GM19468 (cell line): ENCODE measurements around the gene FFAR1.

Experiments used
- ATAC-seq: cut with Tn5 transposase; IDR thresholded peaks from one replicate; pipeline ENCODE4 v1.9.1; 2021; ENCODE audit warnings: mild to moderate bottlenecking, moderate library complexity, moderate number of reproducible peaks; ENCODE audit not compliant: unreplicated experiment; ENCODE audit errors: extremely low read depth

The FFAR1 gene, protein sequence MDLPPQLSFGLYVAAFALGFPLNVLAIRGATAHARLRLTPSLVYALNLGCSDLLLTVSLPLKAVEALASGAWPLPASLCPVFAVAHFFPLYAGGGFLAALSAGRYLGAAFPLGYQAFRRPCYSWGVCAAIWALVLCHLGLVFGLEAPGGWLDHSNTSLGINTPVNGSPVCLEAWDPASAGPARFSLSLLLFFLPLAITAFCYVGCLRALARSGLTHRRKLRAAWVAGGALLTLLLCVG (N-terminal part only)

DNA sequence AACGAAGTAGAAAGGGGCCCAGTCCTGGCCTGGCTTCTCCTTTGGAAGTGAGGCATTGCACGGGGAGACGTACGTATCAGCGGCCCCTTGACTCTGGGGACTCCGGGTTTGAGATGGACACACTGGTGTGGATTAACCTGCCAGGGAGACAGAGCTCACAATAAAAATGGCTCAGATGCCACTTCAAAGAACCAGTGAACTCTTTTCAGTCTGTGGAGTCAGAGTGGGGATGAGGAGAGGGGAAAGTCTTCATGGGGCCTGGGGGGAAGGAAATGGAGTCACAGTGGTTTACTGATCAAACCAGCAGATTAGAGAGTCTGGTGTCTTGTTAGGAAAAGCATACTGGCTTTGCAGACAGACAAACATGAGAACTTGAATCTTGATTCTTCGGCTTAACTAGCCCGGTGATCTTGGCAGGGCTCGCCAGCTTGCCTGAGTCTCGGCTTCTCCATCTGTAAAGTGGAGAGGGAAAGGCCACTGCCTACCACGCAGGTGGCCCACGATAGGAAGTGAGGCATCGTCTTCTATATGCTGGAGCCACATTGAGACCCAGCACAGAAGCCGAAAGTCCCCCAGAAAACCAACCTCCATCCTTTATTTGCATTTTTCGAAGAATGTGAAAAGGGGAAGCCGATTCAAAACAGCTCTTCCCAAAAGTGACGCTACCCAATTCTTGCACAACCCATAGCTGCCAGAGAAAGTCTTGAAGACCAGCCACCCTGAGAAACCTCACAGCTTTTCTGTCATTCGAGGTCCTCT lies at the start of gene FFAR1:
Gene FFAR1 (plus strand): TSS at position 732 of the 759 bp plus-strand sequence. CDS start 3,650 bp downstream, outside the sequence.
- peak; percentile 70 for ATAC-seq

DNA sequence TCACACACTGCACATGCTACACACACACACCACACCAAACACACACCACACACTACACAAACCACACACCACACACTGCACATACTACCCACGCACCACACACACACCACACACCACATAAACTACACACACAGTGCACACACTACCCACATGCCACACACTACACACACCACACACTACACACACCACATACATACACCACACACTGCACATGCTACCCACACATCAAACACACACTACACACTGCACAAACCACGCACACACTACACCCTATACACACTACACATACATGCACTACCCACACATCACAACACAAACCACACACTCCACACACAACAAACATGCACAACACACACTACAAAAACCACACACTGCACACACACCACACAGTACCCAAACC lies 49.8 kb upstream of the FFAR1 start:
- ATAC-seq: no peak

DNA sequence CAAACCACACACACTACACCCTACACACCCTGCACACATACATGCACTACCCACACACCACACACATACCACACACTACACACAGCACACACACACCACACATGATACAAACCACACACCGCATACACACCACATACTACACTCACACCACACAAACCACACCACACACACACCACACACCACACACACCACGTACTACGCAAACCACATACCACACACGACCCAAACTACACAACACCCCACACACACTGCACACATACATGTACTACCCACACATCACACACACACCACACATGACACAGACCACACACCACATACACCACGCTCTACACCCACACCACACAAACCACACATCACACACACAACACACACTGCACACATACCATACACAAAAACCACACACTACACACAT lies 49.1 kb upstream of the FFAR1 start:
- no peak for ATAC-seq

DNA sequence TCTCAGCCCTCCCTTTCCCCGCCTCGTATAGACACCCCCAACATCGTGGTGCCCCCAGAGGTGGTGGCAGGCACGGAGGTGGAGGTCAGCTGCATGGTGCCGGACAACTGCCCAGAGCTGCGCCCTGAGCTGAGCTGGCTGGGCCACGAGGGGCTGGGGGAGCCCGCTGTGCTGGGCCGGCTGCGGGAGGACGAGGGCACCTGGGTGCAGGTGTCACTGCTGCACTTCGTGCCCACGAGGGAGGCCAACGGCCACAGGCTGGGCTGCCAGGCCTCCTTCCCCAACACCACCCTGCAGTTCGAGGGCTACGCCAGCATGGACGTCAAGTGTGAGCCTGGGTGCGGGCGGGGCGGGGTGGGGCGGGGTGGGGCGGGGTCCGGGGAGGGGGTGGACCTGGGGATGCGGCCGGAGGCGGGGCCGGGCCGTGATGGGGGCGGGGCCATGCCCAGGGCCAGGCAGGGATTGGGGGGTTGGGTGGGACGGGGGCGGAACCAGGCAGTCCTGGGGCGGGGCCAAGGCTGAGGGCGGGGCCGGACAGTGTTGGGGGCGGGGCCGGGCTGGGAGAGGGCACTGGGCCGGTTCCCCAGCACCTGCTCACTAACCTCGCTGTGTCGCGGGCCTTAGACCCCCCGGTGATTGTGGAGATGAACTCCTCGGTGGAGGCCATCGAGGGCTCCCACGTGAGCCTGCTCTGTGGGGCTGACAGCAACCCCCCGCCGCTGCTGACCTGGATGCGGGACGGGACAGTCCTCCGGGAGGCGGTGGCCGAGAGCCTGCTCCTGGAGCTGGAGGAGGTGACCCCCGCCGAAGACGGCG lies 48.0 kb upstream of the FFAR1 start:
- no peak for ATAC-seq

GRCh38 chr19:35300339-35300649 lies 47.4 kb upstream of the FFAR1 start:
- ATAC-seq: no peak

- ATAC-seq: no peak
Observed at GRCh38 chr19:35301961-35302360, 45.7 kb upstream of the FFAR1 start.

DNA sequence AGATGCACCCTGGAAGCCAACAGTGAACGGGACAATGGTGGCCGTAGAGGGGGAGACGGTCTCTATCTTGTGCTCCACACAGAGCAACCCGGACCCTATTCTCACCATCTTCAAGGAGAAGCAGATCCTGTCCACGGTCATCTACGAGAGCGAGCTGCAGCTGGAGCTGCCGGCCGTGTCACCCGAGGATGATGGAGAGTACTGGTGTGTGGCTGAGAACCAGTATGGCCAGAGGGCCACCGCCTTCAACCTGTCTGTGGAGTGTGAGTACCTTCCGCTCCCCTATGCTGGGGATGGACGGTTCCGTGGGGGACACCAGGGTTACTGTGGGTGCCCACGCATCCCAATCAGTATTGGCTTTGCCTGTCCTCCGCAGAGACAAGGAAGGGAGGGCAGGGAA lies 45.3 kb upstream of the FFAR1 start:
- no peak for ATAC-seq

DNA sequence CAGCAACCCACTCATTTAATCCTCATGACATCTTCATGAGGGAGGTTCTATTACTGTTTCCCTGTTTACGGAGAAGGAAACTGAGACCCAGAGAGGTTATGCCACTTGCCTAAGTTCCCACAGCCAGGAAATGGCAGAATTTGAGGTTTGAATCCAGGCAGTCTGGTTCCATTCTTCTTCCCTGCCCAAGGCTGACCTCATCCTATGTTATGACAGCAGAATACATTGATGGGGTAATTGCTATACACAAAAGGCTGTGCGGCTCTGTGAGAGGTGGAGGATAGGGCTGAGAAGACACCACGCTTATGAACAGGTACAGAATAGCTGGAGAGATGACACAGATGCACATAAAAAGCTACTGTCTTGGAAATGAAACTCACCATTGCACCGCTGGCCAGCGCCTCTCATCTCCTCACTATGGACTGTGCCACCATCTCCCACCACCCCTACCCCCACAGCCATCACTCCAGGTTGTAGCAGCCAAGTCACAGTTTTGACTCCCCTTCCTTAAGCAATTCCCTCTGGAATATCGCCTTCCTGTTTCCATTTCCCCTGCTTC lies 44.3 kb upstream of the FFAR1 start:
- ATAC-seq: no peak

GRCh38 chr19:35304036-35304435 lies 43.7 kb upstream of the FFAR1 start:
- no peak for ATAC-seq

DNA sequence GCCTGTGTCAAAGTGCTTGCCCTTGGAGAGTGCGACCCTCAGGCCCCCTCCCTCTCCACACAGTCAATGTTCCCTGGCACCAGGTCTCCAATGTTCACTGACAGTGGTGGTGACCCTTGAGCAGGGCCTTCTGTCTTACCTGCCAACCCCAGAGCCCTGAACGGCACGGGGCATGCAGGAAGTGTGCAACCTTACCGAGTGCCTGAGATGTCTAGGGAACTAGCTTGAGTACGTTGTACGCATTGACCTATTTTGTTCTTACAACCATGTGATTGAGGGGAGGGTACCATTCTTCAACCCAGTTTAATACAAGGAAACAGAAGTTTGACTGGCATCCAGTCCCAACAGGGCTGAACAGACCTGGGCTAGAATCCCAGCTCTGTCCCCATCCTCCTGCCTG lies 42.5 kb upstream of the FFAR1 start:
- no peak for ATAC-seq

DNA sequence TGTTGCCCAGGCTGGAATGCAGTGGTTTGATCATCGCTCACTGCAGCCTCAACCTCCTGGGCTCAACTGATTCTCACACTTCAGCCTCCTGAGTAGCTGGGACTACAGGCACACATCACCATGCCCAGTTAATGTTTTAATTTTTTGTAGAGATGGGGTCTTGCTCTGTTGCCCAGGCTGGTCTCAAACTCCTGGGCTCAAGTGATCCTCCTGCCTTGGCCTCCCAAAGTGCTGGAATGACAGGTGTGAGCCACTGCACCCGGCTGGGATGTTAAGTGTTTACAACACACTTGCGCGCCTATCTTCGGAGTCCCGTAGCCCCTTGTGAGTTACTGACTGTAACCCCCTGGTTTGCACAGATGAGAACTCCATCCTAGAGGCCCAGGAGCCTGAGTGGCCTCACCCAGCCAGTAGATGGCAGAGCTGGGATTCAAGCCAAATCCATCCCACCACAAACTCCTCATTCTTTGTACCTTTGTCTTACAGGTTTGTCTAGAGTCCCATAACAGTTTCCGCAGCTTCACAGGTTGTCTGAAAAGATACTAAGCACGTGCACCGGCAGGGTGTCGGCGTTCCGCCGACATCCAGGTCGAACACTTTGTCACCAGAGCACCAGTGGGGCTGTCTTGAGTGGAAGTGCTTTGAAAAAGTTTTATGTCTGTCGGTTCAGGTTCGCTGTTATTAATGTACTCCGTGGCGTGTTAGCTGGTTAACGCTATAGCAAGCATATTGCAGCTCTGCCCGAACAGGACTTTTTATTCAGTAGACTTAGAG lies 41.0 kb upstream of the FFAR1 start:
- no peak for ATAC-seq

DNA sequence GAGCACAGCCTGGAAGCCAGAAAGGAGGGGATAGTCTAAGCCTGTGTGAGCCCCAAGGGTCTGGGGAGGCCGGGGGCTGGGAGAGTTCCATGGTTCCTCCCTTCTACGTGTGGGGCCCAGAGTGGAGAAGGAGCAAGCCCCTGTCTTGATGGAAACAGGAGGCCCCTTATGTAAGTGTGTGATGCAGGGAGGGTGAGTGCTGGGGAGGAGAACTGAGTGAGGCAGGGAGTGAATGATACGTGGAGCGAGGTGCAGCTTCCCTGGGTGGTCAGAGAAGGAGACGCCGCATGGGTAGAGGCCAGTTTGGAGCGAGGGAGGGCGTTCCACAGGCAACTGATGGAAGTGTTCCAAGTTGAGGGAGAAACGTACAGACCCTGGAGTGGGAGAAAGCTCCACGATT lies 39.8 kb upstream of the FFAR1 start:
- ATAC-seq: no peak

GRCh38 chr19:35308910-35309309 lies 38.8 kb upstream of the FFAR1 start:
- no peak for ATAC-seq

- no peak for ATAC-seq
Observed at GRCh38 chr19:35309481-35310279, 38.0 kb upstream of the FFAR1 start.

GRCh38 chr19:35310331-35310730 lies 37.4 kb upstream of the FFAR1 start:
- no peak for ATAC-seq

DNA sequence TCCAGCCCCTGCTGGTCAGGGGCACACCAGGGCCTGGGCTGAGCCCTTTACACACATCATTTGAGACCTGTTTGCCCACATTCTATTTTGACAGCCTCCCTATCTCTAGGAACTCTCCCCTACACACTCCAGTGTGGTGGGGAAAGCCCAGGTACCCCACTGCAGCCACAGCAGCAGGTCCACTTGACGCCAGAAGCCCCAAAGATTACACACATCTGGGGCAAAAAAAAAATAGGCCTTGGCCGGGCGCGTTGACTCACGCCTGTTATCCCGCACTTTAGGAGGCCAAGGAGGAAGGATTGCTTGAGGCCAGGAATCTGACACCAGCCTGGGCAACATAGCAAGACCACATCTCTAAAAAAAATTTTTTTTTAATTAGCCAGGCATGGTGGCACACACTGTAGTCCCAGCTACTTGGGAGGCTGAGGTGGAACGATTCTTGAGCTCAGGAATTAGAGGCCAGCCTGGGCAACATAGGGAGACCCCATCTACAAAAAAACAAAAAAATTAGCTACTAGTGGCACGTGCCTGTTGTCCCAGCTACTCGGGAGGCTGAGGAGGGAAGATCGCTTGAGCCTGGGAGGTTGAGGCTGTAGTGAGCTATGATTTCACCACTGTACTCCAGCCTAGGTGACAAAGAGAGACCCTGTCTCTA lies 36.8 kb upstream of the FFAR1 start:
- ATAC-seq: no peak

DNA sequence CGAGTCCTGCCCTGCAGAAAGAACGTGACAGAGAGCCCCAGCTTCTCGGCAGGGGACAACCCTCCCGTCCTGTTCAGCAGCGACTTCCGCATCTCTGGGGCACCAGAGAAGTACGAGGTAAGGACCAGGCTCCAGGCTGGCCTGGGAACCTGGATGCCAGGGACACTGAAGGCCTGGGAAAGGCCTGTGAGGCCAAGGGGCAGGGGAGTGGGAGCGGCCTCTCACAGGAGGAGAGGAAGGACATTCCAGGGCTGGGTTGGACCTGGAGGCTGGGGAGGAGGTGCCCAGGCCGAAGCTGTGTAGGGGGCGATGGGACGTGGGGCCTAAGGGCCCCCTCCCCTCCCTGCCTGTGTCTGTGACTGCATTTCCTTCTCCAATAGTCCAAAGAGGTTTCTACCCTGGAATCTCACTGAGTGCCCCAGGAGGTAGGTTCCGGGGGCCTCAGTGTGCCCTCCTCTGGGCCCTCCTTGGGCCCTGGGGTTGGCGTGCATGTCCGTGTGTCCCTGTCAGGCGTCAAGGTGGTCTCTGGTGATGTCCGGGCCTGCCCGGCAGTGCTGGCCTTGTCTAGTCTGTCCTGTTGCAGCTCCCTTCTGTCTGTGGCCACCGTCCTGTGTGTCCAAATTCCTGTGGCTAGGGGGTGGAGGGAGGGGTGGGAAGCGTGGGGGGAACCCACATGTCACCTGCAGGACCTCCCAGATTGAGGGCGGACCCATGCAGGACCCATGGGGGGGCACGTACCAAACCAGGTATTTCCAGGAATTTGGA lies 35.6 kb upstream of the FFAR1 start:
- ATAC-seq: no peak

GRCh38 chr19:35313587-35313986 lies 34.1 kb upstream of the FFAR1 start:
- ATAC-seq: no peak
